IPS DF 19.7 (cell line): ENCODE data around the gene TSHR.
"Not testable (repeated sequence)": the region's sequence is repeated elsewhere in the genome, so short reads cannot be mapped to it uniquely, and the experiment has no call there.

ENCODE experiments used
- DNase-seq: peaks from one replicate; pipeline ENCODE4 v3.0.0-alpha.2; 2013; ENCODE audit warnings: low read depth, low spot score

The TSHR gene

GRCh38 chr14:80951491-80951890 lies 3.9 kb upstream of the TSHR start:
- DNase-seq: no peak

GRCh38 chr14:80953211-80953610 lies 2.2 kb upstream of the TSHR start:
- DNase-seq: not testable (repeated sequence)

- DNase-seq: peak; percentile 25
These were observed 628 bp upstream of the TSHR start for GRCh38 chr14:80954687-80955299.

- DNase-seq: no peak
These were observed 681 bp downstream of the TSHR start for GRCh38 chr14:80956102-80956501.

GRCh38 chr14:80956922-80957321 lies 1.5 kb downstream of the TSHR start:
- DNase-seq: no peak

- no peak for DNase-seq
These were observed 2.2 kb downstream of the TSHR start for GRCh38 chr14:80957613-80958012.

GRCh38 chr14:80958226-80958625 lies 2.8 kb downstream of the TSHR start:
- DNase-seq: no peak

- DNase-seq: no peak
These were observed 3.5 kb downstream of the TSHR start for GRCh38 chr14:80958939-80959338.

GRCh38 chr14:80959496-80959895 lies 4.1 kb downstream of the TSHR start:
- no peak for DNase-seq

GRCh38 chr14:80965037-80965436 lies 9.6 kb downstream of the TSHR start:
- no peak for DNase-seq

- DNase-seq: no peak
These were observed 18.7 kb downstream of the TSHR start for GRCh38 chr14:80973931-80974641.

GRCh38 chr14:80974679-80975078 lies 19.3 kb downstream of the TSHR start:
- DNase-seq: no peak

GRCh38 chr14:80977221-80977620 lies 21.8 kb downstream of the TSHR start:
- DNase-seq: no peak

GRCh38 chr14:80978403-80978802 lies 23.0 kb downstream of the TSHR start:
- DNase-seq: no peak

- DNase-seq: no peak
These were observed 24.5 kb downstream of the TSHR start for GRCh38 chr14:80979951-80980350.

GRCh38 chr14:80981156-80981555 lies 25.7 kb downstream of the TSHR start:
- no peak for DNase-seq

GRCh38 chr14:80981673-80982072 lies 26.3 kb downstream of the TSHR start:
- DNase-seq: no peak

- no peak for DNase-seq
These were observed 27.3 kb downstream of the TSHR start for GRCh38 chr14:80982711-80983110.

- DNase-seq: no peak
These were observed 32.0 kb downstream of the TSHR start for GRCh38 chr14:80987235-80988032.

- DNase-seq: no peak
These were observed 32.8 kb downstream of the TSHR start for GRCh38 chr14:80988192-80988591.

GRCh38 chr14:80988735-80989429 lies 33.5 kb downstream of the TSHR start:
- no peak for DNase-seq

- DNase-seq: no peak
These were observed 37.2 kb downstream of the TSHR start for GRCh38 chr14:80992580-80992979.
